Bronchial epithelial cell (primary cell): Measurements from ENCODE around the gene NEO1. TPM values are rescaled to one million over a fixed set of nuclear protein-coding genes. Genes with fewer than 3 reads are reported as not detected.

Experiments used
- DNase-seq: peaks from one replicate; pipeline ENCODE4 v3.0.0-alpha.2; 2010; ENCODE audit warnings: low read depth
- FAIRE-seq: peaks from 2 replicates; lab custom pipeline; 2011; peaks lifted over from hg19 to GRCh38; lab: Jason Lieb, UNC
- H3K27me3 ChIP-seq: 2 replicates; pipeline ENCODE4 v1.5.1; 2011; ENCODE audit warnings: low read length; ENCODE audit not compliant: control insufficient read depth, insufficient read depth
- H3K36me3 ChIP-seq: 2 replicates; pipeline ENCODE4 v1.5.1; 2011; ENCODE audit warnings: low read length; ENCODE audit not compliant: control insufficient read depth, insufficient read depth
- H3K4me3 ChIP-seq: 2 replicates; pipeline ENCODE4 v1.5.1; 2011; ENCODE audit warnings: mild to moderate bottlenecking, low read depth, low read length, control low read depth
- CTCF ChIP-seq: IDR thresholded peaks from 2 replicates; pipeline ENCODE4 v1.5.1; 2011; ENCODE audit warnings: mild to moderate bottlenecking, moderate library complexity, low read length, control low read depth, inconsistent platforms; ENCODE audit not compliant: insufficient read depth, severe bottlenecking
- total RNA-seq: library from RNA; depleted of rRNA; stranded (reverse); fragments of >200 nt; gene quantifications from 2 replicates; pipeline ENCODE4 v1.2.1, GENCODE V29; 2014

The NEO1 gene
- total RNA-seq, 1 donor from 2014 or later: 10.5 TPM

GRCh38 chr15:73049564-73050215 lies 2.6 kb upstream of the NEO1 start:
- DNase-seq: no peak
- no peak for FAIRE-seq
- no peak for TF ChIP-seq CTCF
- H3K4me3 ChIP-seq: no peak overlapping the region
- H3K27me3 ChIP-seq: no peaks in the 10 kb centered on the region
- no peaks in the 10 kb centered on the region for H3K36me3 ChIP-seq

- Histone ChIP-seq H3K4me3 (peak overlapping the region; percentile 84), H3K36me3 (no peaks in the 10 kb centered on the region), H3K27me3 (no peaks in the 10 kb centered on the region)
- no peak for DNase-seq
- FAIRE-seq: no peak
- TF ChIP-seq CTCF: no peak
These were observed 1.5 kb upstream of the NEO1 start for GRCh38 chr15:73050561-73051295.

- TF ChIP-seq CTCF: no peak
- H3K4me3 ChIP-seq: peak overlapping the region; percentile 84
- peak; percentile 17 for DNase-seq
- no peaks in the 10 kb centered on the region for H3K27me3 ChIP-seq
- no peak for FAIRE-seq
- no peaks in the 10 kb centered on the region for H3K36me3 ChIP-seq
These were observed 864 bp upstream of the NEO1 start for GRCh38 chr15:73051391-73051806.

- Histone ChIP-seq H3K36me3 (no peaks in the 10 kb centered on the region), H3K27me3 (no peaks in the 10 kb centered on the region), H3K4me3 (peak overlapping the region; percentile 84)
- DNase-seq: peak; percentile 35
- TF ChIP-seq CTCF: peak; percentile 32
- FAIRE-seq: no peak
These were observed 562 bp downstream of the NEO1 start for GRCh38 chr15:73052653-73053397.

DNA sequence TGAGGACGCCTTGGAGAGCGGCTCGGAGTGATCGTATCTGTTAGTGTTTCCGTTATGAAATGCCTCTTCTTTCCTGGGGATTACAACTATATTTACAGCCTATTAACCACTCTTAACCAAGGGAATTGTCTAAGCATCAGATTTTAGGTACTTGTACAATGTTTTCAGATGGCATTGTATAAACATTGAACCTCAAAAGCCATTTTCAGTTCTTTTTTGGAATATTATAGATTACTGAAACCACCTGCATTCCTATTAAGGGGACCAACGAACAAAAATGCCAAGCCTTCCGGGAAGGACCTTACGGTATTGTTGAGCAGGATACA lies 1.1 kb downstream of the NEO1 start:
- DNase-seq (peak; percentile 16), FAIRE-seq (no peak)
- H3K4me3 ChIP-seq: peak overlapping the region; percentile 84
- no peak for TF ChIP-seq CTCF
- H3K27me3 ChIP-seq: no peaks in the 10 kb centered on the region
- no peaks in the 10 kb centered on the region for H3K36me3 ChIP-seq
